Cardiac muscle cell (in vitro differentiated cells and primary cell): ENCODE results near the gene COL9A3. TPM values are rescaled to one million over a fixed set of nuclear protein-coding genes. Genes with fewer than 3 reads are reported as not detected.

ENCODE experiments used
- DNase-seq, 2 donors: peaks; one replicate each; pipeline versions ENCODE4 v3.0.0 to v3.0.0-alpha.2; 2010 to 2017; ENCODE audit warnings: low read depth in 1 of 2, low spot score in 1 of 2
- H3K27ac ChIP-seq: fragments of 200-600 bp; sonication (generic); 2 replicates; pipeline ENCODE4 v1.5.1; 2016
- H3K27me3 ChIP-seq: fragments of 200-600 bp; sonication (generic); 2 replicates; pipeline ENCODE4 v1.6.0; 2016; ENCODE audit warnings: control low read depth
- H3K36me3 ChIP-seq: fragments of 200-600 bp; sonication (generic); 2 replicates; pipeline ENCODE4 v1.5.1; 2016; ENCODE audit warnings: control low read depth
- H3K4me1 ChIP-seq: fragments of 200-600 bp; sonication (generic); 2 replicates; pipeline ENCODE4 v1.8.1; 2017; ENCODE audit warnings: low read depth, mild to moderate bottlenecking, mixed run types
- H3K4me3 ChIP-seq: fragments of 200-600 bp; sonication (generic); 2 replicates; pipeline ENCODE4 v1.5.1; 2016; ENCODE audit warnings: mild to moderate bottlenecking
- H3K9me3 ChIP-seq: fragments of 200-600 bp; sonication (generic); 2 replicates; pipeline ENCODE4 v1.5.1; 2017; ENCODE audit warnings: low read depth, mild to moderate bottlenecking, control low read depth
- polyA plus RNA-seq: library from polyadenylated mRNA; unstranded; fragments of >200 nt; fragmentation: Nextera tagmentation; extraction: Ambion mirVana; gene quantifications from 2 replicates; pipeline ENCODE4 v1.2.1, GENCODE V29; 2016
- total RNA-seq: library from RNA; depleted of rRNA; stranded (reverse); fragments of >200 nt; gene quantifications from 2 replicates; pipeline ENCODE4 v1.2.3, GENCODE V29; 2016
- TF ChIP-seq, protein P1 (sequence below): IDR thresholded peaks from 2 replicates; pipeline ENCODE4 v1.5.1; 2012; ENCODE audit warnings: low read depth, mild to moderate bottlenecking, low read length

Gene COL9A3
- total and polyA plus RNA-seq, 2 experiments from 2014 or later, result 6.4 to 10.3 TPM

DNA sequence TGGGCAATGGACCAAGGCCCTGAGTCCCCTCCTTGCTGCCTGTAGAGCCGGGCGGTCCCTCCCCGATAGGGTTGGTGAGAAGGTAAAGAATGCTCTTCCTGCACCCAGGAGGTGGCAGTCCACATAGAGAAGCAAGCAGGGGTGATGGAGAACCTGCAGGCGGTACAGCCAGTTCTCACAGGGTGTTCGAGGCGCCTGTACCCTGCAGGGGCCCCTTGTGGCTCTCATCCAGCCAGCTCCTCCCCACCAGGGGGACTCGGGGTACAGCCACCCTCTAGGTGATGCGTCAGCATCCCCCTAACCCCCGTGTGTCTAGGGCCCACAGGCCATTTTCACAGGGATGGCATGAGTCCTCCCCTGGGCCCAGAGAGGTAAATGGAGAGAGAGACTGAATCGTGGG is 5.1 kb upstream of the COL9A3 start:
- Histone ChIP-seq H3K27me3 (peaks cover 13% of the 10 kb centered on the region), H3K9me3 (no peaks in the 10 kb centered on the region), H3K4me3 (no peak overlapping the region), H3K27ac (no peak overlapping the region), H3K4me1 (peaks cover 3% of the 10 kb centered on the region), H3K36me3 (peaks cover 23% of the 10 kb centered on the region)
- DNase-seq, result no peak
- TF ChIP-seq, protein P1, sequence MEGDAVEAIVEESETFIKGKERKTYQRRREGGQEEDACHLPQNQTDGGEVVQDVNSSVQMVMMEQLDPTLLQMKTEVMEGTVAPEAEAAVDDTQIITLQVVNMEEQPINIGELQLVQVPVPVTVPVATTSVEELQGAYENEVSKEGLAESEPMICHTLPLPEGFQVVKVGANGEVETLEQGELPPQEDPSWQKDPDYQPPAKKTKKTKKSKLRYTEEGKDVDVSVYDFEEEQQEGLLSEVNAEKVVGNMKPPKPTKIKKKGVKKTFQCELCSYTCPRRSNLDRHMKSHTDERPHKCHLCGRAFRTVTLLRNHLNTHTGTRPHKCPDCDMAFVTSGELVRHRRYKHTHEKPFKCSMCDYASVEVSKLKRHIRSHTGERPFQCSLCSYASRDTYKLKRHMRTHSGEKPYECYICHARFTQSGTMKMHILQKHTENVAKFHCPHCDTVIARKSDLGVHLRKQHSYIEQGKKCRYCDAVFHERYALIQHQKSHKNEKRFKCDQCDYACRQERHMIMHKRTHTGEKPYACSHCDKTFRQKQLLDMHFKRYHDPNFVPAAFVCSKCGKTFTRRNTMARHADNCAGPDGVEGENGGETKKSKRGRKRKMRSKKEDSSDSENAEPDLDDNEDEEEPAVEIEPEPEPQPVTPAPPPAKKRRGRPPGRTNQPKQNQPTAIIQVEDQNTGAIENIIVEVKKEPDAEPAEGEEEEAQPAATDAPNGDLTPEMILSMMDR, result no peak

DNA sequence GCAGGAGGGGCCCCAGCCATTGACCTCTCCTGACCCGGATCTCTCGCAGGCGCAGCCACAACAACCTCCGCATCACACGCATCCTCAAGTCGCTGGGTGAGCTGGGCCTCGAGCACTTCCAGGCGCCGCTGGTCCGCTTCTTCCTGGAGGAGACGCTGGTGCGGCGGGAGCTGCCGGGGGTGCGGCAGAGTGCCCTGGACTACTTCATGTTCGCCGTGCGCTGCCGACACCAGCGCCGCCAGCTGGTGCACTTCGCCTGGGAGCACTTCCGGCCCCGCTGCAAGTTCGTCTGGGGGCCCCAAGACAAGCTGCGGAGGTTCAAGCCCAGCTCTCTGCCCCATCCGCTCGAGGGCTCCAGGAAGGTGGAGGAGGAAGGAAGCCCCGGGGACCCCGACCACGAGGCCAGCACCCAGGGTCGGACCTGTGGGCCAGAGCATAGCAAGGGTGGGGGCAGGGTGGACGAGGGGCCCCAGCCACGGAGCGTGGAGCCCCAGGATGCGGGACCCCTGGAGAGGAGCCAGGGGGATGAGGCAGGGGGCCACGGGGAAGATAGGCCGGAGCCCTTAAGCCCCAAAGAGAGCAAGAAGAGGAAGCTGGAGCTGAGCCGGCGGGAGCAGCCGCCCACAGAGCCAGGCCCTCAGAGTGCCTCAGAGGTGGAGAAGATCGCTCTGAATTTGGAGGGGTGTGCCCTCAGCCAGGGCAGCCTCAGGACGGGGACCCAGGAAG is 4.5 kb upstream of the COL9A3 start:
- Histone ChIP-seq H3K9me3 (no peaks in the 10 kb centered on the region), H3K27ac (no peak overlapping the region), H3K27me3 (peaks cover 20% of the 10 kb centered on the region), H3K4me1 (peaks cover 3% of the 10 kb centered on the region), H3K36me3 (peaks cover 23% of the 10 kb centered on the region), H3K4me3 (no peak overlapping the region)
- DNase-seq, result no peak
- TF ChIP-seq, protein P1, result no peak

DNA sequence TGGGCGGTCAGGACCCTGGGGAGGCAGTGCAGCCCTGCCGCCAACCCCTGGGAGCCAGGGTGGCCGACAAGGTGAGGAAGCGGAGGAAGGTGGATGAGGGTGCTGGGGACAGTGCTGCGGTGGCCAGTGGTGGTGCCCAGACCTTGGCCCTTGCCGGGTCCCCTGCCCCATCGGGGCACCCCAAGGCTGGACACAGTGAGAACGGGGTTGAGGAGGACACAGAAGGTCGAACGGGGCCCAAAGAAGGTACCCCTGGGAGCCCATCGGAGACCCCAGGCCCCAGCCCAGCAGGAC is 4.0 kb upstream of the COL9A3 start:
- peaks cover 18% of the 10 kb centered on the region for H3K36me3 ChIP-seq

DNA sequence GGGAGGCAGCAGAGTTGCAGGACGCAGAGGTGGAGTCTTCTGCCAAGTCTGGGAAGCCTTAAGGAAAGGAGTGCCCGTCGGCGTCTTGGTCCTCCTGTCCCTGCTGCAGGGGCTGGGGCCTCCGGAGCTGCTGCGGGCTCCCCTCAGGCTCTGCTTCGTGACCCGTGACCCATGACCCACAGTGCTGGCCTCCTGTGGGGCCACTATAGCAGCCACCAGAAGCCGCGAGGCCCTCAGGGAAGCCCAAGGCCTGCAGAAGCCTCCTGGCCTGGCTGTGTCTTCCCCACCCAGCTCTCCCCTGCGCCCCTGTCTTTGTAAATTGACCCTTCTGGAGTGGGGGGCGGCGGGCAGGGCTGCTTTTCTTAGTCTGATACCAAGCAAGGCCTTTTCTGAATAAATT is 3.3 kb upstream of the COL9A3 start:
- H3K27me3 ChIP-seq, result peaks cover 26% of the 10 kb centered on the region
- H3K4me3 ChIP-seq, result no peak overlapping the region
- TF ChIP-seq, protein P1, result no peak
- H3K4me1 ChIP-seq, result peaks cover 3% of the 10 kb centered on the region
- DNase-seq, result no peak
- no peaks in the 10 kb centered on the region for H3K9me3 ChIP-seq
- H3K36me3 ChIP-seq, result peaks cover 15% of the 10 kb centered on the region
- no peak overlapping the region for H3K27ac ChIP-seq

More for the DNA sequence above, 4.0 kb upstream of the COL9A3 start:
- TF ChIP-seq, protein P1, result no peak
- no peak overlapping the region for H3K4me3 ChIP-seq
- no peak for DNase-seq
- peaks cover 25% of the 10 kb centered on the region for H3K27me3 ChIP-seq
- H3K27ac ChIP-seq, result no peak overlapping the region
- peaks cover 3% of the 10 kb centered on the region for H3K4me1 ChIP-seq
- H3K9me3 ChIP-seq, result no peaks in the 10 kb centered on the region

DNA sequence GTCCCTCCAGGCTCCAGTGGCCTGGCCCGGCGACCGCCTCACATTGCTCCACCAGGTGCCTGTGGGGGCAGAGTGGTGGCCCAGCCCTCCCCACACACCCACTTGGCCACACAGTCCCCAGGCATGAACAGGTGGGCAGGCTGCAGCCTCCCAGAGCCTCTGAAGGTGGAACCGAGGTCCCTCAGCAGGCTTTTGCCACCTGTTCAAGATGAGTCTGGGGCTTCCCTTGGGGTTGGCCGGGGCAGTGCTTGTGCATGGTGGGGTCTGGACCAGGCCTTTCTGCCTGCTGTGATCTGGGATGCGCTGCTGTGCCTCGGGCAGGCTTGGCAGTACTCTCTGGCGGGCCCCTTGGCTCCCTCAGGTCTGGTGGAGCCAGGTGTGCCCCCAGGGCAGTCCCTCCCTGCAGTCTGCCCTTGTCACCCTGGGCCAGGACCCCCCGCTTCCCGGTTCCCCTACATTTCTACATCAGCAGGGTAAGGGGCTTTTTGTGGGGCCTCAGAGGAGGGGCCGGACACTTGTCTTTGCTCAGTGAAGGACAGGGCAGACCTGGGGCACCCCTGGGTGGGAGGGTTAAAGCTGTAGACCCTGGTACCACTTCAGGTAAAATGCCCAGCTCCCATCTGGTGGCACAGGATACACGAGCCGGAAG is 2.7 kb upstream of the COL9A3 start:
- H3K9me3 ChIP-seq, result no peaks in the 10 kb centered on the region
- H3K36me3 ChIP-seq, result peaks cover 15% of the 10 kb centered on the region
- no peak overlapping the region for H3K4me3 ChIP-seq
- TF ChIP-seq, protein P1, result no peak
- peaks cover 26% of the 10 kb centered on the region for H3K27me3 ChIP-seq
- no peak overlapping the region for H3K27ac ChIP-seq
- peaks cover 3% of the 10 kb centered on the region for H3K4me1 ChIP-seq
- DNase-seq, result no peak
